Liver (tissue), 9 donors: ENCODE results near the gene FZD1. TPM values are rescaled to one million over a fixed set of nuclear protein-coding genes. Genes with fewer than 3 reads are reported as not detected.

ENCODE experiments used
- DNase-seq: peaks from one replicate; pipeline ENCODE4 v3.0.0-alpha.2; 2017; ENCODE audit warnings: low spot score
- H3K27ac ChIP-seq, 2 donors: one replicate each; pipeline ENCODE4 v1.7.0; 2013; ENCODE audit warnings: inconsistent platforms in 2 of 2, low read length in 2 of 2, control low read depth in 1 of 2, low read depth in 1 of 2, mild to moderate bottlenecking in 1 of 2
- H3K27me3 ChIP-seq, 4 donors: one replicate each; pipeline versions ENCODE4 v1.6.1 to v1.7.0; 2013; ENCODE audit warnings: low read length in 3 of 4, inconsistent platforms in 1 of 4, mild to moderate bottlenecking in 1 of 4, moderate library complexity in 1 of 4; ENCODE audit not compliant: control insufficient read depth in 4 of 4, insufficient read depth in 4 of 4
- H3K36me3 ChIP-seq, 4 donors: one replicate each; pipeline versions ENCODE4 v1.6.1 to v1.7.0; 2013; ENCODE audit warnings: low read length in 3 of 4, mild to moderate bottlenecking in 3 of 4, low read depth in 1 of 4, moderate library complexity in 1 of 4; ENCODE audit not compliant: control insufficient read depth in 4 of 4, insufficient read depth in 3 of 4
- H3K4me1 ChIP-seq, 4 donors: one replicate each; pipeline versions ENCODE4 v1.6.1 to v1.7.0; 2013; ENCODE audit warnings: low read length in 3 of 4, mild to moderate bottlenecking in 3 of 4, moderate library complexity in 1 of 4; ENCODE audit not compliant: control insufficient read depth in 4 of 4, insufficient read depth in 4 of 4
- H3K4me3 ChIP-seq, 3 donors: one replicate each; pipeline versions ENCODE4 v1.6.1 to v1.7.0; 2013; ENCODE audit warnings: low read length in 3 of 3, control low read depth in 1 of 3, low read depth in 1 of 3, mild to moderate bottlenecking in 1 of 3
- H3K9ac ChIP-seq, 2 donors: one replicate each; pipeline ENCODE4 v1.7.0; 2013; ENCODE audit warnings: low read length in 2 of 2, mild to moderate bottlenecking in 2 of 2, moderate library complexity in 2 of 2, control low read depth in 1 of 2, low read depth in 1 of 2
- H3K9me3 ChIP-seq, 4 donors: one replicate each; pipeline versions ENCODE4 v1.6.1 to v1.7.0; 2013; ENCODE audit warnings: low read length in 3 of 4; ENCODE audit not compliant: control insufficient read depth in 4 of 4
- CTCF ChIP-seq: fragments of 150-350 bp; IDR thresholded peaks from 2 replicates; pipeline ENCODE4 v1.5.1; 2017; ENCODE audit warnings: improper control_type of control experiment, low read depth, low read length; ENCODE audit not compliant: missing input control
- FOXA1 ChIP-seq: IDR thresholded peaks from 2 replicates; pipeline ENCODE4 v1.6.1; 2016; ENCODE audit warnings: antibody characterized with exemption
- FOXA2 ChIP-seq: IDR thresholded peaks from 2 replicates; pipeline ENCODE4 v1.6.1; 2016; ENCODE audit warnings: antibody characterized with exemption
- GABPA ChIP-seq, 2 donors: IDR thresholded peaks in 1 of 2; conservative IDR thresholded peaks in 1 of 2; 2 replicates each; pipeline ENCODE4 v1.6.1; 2016; ENCODE audit warnings: antibody characterized with exemption in 2 of 2, mild to moderate bottlenecking in 1 of 2, moderate library complexity in 1 of 2
- HNF4A ChIP-seq, 2 donors: conservative IDR thresholded peaks; 2 replicates each; pipeline ENCODE4 v1.6.1; 2016; ENCODE audit warnings: antibody characterized with exemption in 2 of 2, mild to moderate bottlenecking in 2 of 2
- HNF4G ChIP-seq: IDR thresholded peaks from 2 replicates; pipeline ENCODE4 v1.6.1; 2016; ENCODE audit warnings: antibody characterized with exemption
- JUND ChIP-seq, 2 donors: IDR thresholded peaks; 2 replicates each; pipeline ENCODE4 v1.6.1; 2016; ENCODE audit warnings: antibody characterized with exemption in 2 of 2
- MAX ChIP-seq: IDR thresholded peaks from 2 replicates; pipeline ENCODE4 v1.6.1; 2016; ENCODE audit warnings: antibody characterized with exemption
- NR2F2 ChIP-seq: IDR thresholded peaks from 2 replicates; pipeline ENCODE4 v1.6.1; 2016; ENCODE audit warnings: antibody characterized with exemption
- RAD21 ChIP-seq, 2 donors: IDR thresholded peaks; 2 replicates each; pipeline ENCODE4 v1.6.1; 2016; ENCODE audit warnings: antibody characterized with exemption in 2 of 2, mild to moderate bottlenecking in 2 of 2
- RXRA ChIP-seq, 2 donors: IDR thresholded peaks; 2 replicates each; pipeline ENCODE4 v1.6.1; 2017 to 2018; ENCODE audit warnings: antibody characterized with exemption in 2 of 2, mild to moderate bottlenecking in 1 of 2
- SP1 ChIP-seq: IDR thresholded peaks from 2 replicates; pipeline ENCODE4 v1.6.1; 2018; ENCODE audit warnings: antibody characterized with exemption, mild to moderate bottlenecking
- TAF1 ChIP-seq: conservative IDR thresholded peaks from 2 replicates; pipeline ENCODE4 v1.6.1; 2016; ENCODE audit warnings: antibody characterized with exemption, mild to moderate bottlenecking
- YY1 ChIP-seq: IDR thresholded peaks from 2 replicates; pipeline ENCODE4 v1.6.1; 2016; ENCODE audit warnings: antibody characterized with exemption, mild to moderate bottlenecking
- WGBS: extraction: QIAGEN DNeasy Blood & Tissue Kit; methylation state at CpG from one replicate; pipeline ENCODE4 v1.1.7; 2013; 5-methylcytosine and 5-hydroxymethylcytosine counted together
- polyA plus RNA-seq, 2 donors: library from polyadenylated mRNA; stranded (reverse) in 1 of 2; unstranded in 1 of 2; fragments of 200-250 nt in 1 of 2; fragments of >200 nt in 1 of 2; fragmentation: Nextera tagmentation in 1 of 2; extraction: Ambion mirVana in 1 of 2; gene quantifications; one replicate each; pipeline versions ENCODE4 v1.2.1 to v1.2.3, GENCODE V29; 2013 to 2015
- total RNA-seq, 2 donors: library from RNA; depleted of rRNA; stranded (reverse); fragments of >200 nt; gene quantifications; one replicate each; pipeline ENCODE4 v1.2.3, GENCODE V29; 2014
- TF ChIP-seq, protein P1 (sequence below): IDR thresholded peaks from 2 replicates; pipeline ENCODE4 v1.6.1; 2016; ENCODE audit warnings: antibody characterized with exemption, mild to moderate bottlenecking
- TF ChIP-seq, protein P2 (sequence below): IDR thresholded peaks from 2 replicates; pipeline ENCODE4 v1.6.1; 2016; ENCODE audit warnings: antibody characterized with exemption
- donor health status: healthy.
- donor health status: healthy.
- donor health status: healthy.
- donor health status: healthy.
- donor health status: healthy.

FZD1 gene
- total and polyA plus RNA-seq, 4 donors, result 0.68 to 3.8 (median 2.6) TPM

- Histone ChIP-seq H3K4me1 (no peaks in the 10 kb centered on the region), H3K27ac (no peak overlapping the region), H3K9me3 (no peaks in the 10 kb centered on the region), H3K36me3 (no peaks in the 10 kb centered on the region), H3K27me3 (no peaks in the 10 kb centered on the region), H3K4me3 (no peak overlapping the region), H3K9ac (no peak overlapping the region)
- WGBS, result 85% methylated on average over 2 of the region's 2 CpGs
- no peak for DNase-seq
- TF ChIP-seq, protein P1, sequence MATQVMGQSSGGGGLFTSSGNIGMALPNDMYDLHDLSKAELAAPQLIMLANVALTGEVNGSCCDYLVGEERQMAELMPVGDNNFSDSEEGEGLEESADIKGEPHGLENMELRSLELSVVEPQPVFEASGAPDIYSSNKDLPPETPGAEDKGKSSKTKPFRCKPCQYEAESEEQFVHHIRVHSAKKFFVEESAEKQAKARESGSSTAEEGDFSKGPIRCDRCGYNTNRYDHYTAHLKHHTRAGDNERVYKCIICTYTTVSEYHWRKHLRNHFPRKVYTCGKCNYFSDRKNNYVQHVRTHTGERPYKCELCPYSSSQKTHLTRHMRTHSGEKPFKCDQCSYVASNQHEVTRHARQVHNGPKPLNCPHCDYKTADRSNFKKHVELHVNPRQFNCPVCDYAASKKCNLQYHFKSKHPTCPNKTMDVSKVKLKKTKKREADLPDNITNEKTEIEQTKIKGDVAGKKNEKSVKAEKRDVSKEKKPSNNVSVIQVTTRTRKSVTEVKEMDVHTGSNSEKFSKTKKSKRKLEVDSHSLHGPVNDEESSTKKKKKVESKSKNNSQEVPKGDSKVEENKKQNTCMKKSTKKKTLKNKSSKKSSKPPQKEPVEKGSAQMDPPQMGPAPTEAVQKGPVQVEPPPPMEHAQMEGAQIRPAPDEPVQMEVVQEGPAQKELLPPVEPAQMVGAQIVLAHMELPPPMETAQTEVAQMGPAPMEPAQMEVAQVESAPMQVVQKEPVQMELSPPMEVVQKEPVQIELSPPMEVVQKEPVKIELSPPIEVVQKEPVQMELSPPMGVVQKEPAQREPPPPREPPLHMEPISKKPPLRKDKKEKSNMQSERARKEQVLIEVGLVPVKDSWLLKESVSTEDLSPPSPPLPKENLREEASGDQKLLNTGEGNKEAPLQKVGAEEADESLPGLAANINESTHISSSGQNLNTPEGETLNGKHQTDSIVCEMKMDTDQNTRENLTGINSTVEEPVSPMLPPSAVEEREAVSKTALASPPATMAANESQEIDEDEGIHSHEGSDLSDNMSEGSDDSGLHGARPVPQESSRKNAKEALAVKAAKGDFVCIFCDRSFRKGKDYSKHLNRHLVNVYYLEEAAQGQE, result no peak
- TF ChIP-seq RAD21 (IDR thresholded peaks at IDR 0.05) (no peak), GABPA (IDR thresholded peaks at IDR 0.05 in 1 of 2, conservative IDR thresholded peaks at IDR 0.05 in 1 of 2) (no peak), YY1 (no peak), FOXA1 (no peak)
These were observed 35.2 kb upstream of the FZD1 start for GRCh38 chr7:91228927-91229558.

GRCh38 chr7:91230100-91230499, 34.1 kb upstream of the FZD1 start:
- TF ChIP-seq RAD21 (IDR thresholded peaks at IDR 0.05) (no peak), YY1 (no peak), HNF4G (no peak), NR2F2 (no peak), MAX (no peak), TAF1 (no peak), FOXA1 (no peak), JUND (IDR thresholded peaks at IDR 0.05) (no peak), HNF4A (conservative IDR thresholded peaks at IDR 0.05) (no peak), SP1 (no peak), RXRA (IDR thresholded peaks at IDR 0.05) (no peak), FOXA2 (no peak), CTCF (no peak)
- TF ChIP-seq, protein P2, sequence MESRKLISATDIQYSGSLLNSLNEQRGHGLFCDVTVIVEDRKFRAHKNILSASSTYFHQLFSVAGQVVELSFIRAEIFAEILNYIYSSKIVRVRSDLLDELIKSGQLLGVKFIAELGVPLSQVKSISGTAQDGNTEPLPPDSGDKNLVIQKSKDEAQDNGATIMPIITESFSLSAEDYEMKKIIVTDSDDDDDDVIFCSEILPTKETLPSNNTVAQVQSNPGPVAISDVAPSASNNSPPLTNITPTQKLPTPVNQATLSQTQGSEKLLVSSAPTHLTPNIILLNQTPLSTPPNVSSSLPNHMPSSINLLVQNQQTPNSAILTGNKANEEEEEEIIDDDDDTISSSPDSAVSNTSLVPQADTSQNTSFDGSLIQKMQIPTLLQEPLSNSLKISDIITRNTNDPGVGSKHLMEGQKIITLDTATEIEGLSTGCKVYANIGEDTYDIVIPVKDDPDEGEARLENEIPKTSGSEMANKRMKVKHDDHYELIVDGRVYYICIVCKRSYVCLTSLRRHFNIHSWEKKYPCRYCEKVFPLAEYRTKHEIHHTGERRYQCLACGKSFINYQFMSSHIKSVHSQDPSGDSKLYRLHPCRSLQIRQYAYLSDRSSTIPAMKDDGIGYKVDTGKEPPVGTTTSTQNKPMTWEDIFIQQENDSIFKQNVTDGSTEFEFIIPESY, result no peak
- TF ChIP-seq, protein P1, result no peak
- 84% methylated on average over 2 of the region's 2 CpGs for WGBS
- Histone ChIP-seq H3K27ac (no peak overlapping the region), H3K4me1 (no peaks in the 10 kb centered on the region), H3K4me3 (no peak overlapping the region), H3K9ac (no peak overlapping the region), H3K27me3 (no peaks in the 10 kb centered on the region), H3K9me3 (no peaks in the 10 kb centered on the region), H3K36me3 (no peaks in the 10 kb centered on the region)
- DNase-seq, result no peak
